Activated naive CD8-positive, alpha-beta T cell treated with anti-CD3 and anti-CD28 coated beads, Interleukin-2, amount 50 U/mL, for 24 hours (primary cell): ENCODE data around the gene ZNF627.
A peak's percentile ranks its signal among the peaks of the same experiment; 100 is the strongest.
"Not testable (repeated sequence)": the region's sequence is repeated elsewhere in the genome, so short reads cannot be mapped to it uniquely, and the experiment has no call there.

Experiments
- ATAC-seq: fragments of 150-1000 bp; cut with Tn5 transposase; one replicate; pipeline ENCODE4 v1.10.0; 2021
- DNase-seq: peaks from one replicate; pipeline ENCODE4 v3.0.0; 2021
- H3K27ac Mint-ChIP-seq: one replicate; pipeline ENCODE4 v1.8.0; 2021; ENCODE audit warnings: mild to moderate bottlenecking, mixed read lengths
- H3K27me3 Mint-ChIP-seq: one replicate; pipeline ENCODE4 v1.8.0; 2021; ENCODE audit warnings: mixed read lengths
- H3K36me3 Mint-ChIP-seq: one replicate; pipeline ENCODE4 v1.8.0; 2021; ENCODE audit warnings: low read depth, mixed read lengths
- H3K4me1 Mint-ChIP-seq: one replicate; pipeline ENCODE4 v1.8.0; 2021; ENCODE audit warnings: mixed read lengths
- H3K4me3 Mint-ChIP-seq: one replicate; pipeline ENCODE4 v1.8.0; 2021; ENCODE audit warnings: mild to moderate bottlenecking, moderate library complexity, mixed read lengths
- H3K9me3 Mint-ChIP-seq: one replicate; pipeline ENCODE4 v1.8.0; 2021; ENCODE audit warnings: mixed read lengths

ZNF627 gene

DNA sequence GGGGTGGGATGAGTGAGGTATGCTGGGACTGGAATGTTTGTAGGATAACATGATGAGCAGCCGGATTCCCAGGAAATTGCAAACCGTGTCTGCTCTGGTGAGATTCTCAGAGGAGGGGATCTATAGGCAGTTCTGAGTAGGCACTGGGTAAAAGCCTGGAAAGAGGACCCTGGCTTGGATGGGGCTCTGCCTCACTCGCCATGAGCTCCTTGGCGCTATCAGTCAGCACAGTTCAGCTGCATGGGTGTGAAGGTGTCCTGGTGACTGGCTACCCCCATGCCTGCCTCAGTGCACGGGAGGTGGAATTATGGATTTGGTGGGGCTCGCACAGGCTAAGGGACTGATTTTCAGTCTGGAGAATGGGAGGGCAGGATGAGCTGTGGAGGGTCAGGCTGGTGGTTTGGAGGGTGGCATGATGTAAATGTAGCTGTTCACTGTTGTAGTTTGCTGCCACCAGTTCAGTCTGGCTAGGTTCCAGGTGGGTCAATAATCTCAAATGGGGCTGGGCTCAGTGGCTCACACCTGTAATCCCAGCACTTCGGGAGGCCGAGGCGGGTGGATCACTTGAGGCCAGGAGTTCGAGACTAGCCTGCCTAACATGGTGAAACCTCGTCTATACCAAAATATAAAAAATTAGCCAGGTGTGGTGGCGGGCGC lies 9.2 kb upstream of the ZNF627 start:
- ATAC-seq (no peak), DNase-seq (no peak)
- H3K27ac Mint-ChIP-seq = no peak overlapping the region
- H3K4me1 Mint-ChIP-seq = peaks cover 12% of the 10 kb centered on the region
- H3K9me3 Mint-ChIP-seq = no peaks in the 10 kb centered on the region
- H3K27me3 Mint-ChIP-seq = no peaks in the 10 kb centered on the region
- H3K4me3 Mint-ChIP-seq = no peak overlapping the region
- no peaks in the 10 kb centered on the region for H3K36me3 Mint-ChIP-seq

DNA sequence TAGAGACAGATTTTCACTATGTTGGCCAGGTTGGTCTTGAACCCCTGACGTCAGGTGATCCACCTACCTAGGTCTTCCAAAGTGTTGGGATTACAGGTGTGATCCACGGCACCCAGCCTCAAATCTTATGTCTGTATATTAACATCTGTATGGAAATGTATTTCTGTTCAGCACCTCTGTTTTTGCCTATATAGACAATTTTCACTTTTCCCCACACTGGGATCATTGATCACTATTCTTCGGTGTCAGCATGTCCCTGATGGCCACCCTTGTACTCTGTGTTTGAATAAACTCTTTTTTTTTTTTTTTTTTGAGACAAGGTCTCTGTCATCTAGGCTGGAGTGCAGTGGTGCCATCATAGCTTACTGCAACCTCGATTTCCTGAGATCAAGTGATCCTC lies 3.2 kb upstream of the ZNF627 start:
- H3K4me3 Mint-ChIP-seq = no peak overlapping the region
- DNase-seq (no peak), ATAC-seq (no peak)
- peaks cover 3% of the 10 kb centered on the region for H3K36me3 Mint-ChIP-seq
- peaks cover 12% of the 10 kb centered on the region for H3K4me1 Mint-ChIP-seq
- no peaks in the 10 kb centered on the region for H3K9me3 Mint-ChIP-seq
- H3K27ac Mint-ChIP-seq = no peak overlapping the region
- no peaks in the 10 kb centered on the region for H3K27me3 Mint-ChIP-seq

DNA sequence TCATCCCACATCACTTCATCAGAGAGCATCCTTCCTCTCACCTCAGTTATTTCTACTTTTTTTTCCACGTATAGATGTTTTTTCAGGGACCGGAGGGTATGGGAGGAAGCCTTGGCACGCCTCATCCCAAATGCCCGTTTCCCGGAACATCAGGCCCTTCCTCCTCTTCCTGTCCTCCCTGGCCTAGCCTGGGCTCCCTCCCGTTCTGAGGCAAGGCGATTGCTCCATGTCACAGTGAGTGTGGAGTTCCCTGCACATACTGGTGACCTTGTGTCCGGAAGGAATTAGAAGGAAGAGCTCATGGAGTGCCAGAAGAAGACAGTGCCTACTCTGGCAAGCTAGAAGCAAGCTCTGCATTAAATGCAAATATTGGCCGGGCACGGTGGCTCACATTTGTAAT lies 1.1 kb upstream of the ZNF627 start:
- Mint-ChIP-seq H3K4me1 (peaks cover 31% of the 10 kb centered on the region), H3K27me3 (no peaks in the 10 kb centered on the region), H3K27ac (peak overlapping the region; percentile 18), H3K4me3 (no peak overlapping the region), H3K36me3 (peaks cover 3% of the 10 kb centered on the region), H3K9me3 (no peaks in the 10 kb centered on the region)
- ATAC-seq (no peak), DNase-seq (no peak)

DNA sequence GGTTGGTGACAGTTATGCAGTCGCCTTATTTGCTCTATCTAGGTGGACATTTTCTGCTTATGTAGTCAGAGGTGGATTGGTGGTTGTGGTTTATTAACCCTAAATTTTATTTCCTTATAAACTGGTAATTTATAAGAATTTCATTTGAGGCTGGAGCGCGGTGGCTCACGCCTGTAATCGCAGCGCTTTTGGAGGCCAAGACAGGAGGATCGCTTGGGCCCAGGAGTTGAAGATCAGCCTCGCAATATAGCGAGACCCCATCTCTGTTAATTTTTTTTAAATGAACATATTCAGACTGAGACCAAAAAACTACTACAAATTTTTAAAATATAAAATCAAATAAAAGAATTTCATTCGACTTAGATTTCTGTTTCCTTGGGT lies 810 bp downstream of the ZNF627 start:
- Mint-ChIP-seq H3K27ac (peak overlapping the region; percentile 84), H3K36me3 (peaks cover 5% of the 10 kb centered on the region), H3K4me3 (peak overlapping the region; percentile 91), H3K4me1 (peaks cover 36% of the 10 kb centered on the region), H3K9me3 (no peaks in the 10 kb centered on the region), H3K27me3 (no peaks in the 10 kb centered on the region)
- no peak for ATAC-seq
- no peak for DNase-seq

DNA sequence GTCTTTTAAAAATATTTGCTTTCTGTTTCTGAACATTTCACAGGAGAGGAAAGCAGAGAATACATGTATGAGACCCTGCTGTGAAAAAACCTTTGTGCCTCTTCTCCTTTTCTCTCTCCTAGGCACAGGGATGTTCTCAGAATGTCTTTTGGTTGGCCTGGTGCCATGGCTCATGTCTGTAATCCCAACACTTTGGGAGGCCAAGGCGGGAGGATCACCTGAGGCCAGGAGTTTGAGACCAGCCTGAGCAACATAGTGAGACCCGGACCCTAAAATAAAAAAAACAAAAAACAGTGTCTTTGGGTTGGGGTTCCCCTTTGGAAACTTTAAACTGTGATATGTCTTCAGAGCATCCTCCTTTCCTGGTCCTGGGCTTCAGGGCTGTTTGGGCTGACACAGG lies 1.5 kb downstream of the ZNF627 start:
- DNase-seq = no peak
- Mint-ChIP-seq H3K9me3 (no peaks in the 10 kb centered on the region), H3K27ac (no peak overlapping the region)

DNA sequence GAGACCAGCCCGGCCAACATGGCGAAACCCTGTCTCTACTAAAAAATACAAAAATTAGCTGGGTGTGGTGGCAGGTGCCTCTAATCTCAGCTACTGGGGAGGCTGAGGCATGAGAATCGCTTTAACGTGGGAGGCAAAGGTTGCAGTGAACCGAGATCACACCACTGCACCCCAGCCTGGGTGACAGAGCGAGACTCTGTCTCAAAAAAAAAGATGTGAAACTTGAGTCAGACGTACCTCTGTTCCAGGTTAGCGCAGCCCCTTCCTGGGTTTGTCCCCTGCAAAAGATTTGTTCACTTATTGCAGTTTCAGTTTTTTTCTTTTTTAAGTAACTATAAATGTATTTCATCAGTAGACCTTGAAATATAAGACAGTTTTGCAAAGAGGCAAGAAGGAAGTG lies 2.4 kb downstream of the ZNF627 start:
- not testable (repeated sequence) for DNase-seq, H3K27ac Mint-ChIP-seq, ATAC-seq, H3K27me3 Mint-ChIP-seq, H3K9me3 Mint-ChIP-seq, H3K4me3 Mint-ChIP-seq
- Mint-ChIP-seq H3K4me1 (peaks cover 36% of the 10 kb centered on the region), H3K36me3 (peaks cover 11% of the 10 kb centered on the region)

More for the DNA sequence above, 1.5 kb downstream of the ZNF627 start:
- H3K4me1 Mint-ChIP-seq = peaks cover 36% of the 10 kb centered on the region
- H3K36me3 Mint-ChIP-seq = peaks cover 7% of the 10 kb centered on the region
- H3K4me3 Mint-ChIP-seq = peak overlapping the region; percentile 91
- ATAC-seq = no peak
- H3K27me3 Mint-ChIP-seq = no peaks in the 10 kb centered on the region

DNA sequence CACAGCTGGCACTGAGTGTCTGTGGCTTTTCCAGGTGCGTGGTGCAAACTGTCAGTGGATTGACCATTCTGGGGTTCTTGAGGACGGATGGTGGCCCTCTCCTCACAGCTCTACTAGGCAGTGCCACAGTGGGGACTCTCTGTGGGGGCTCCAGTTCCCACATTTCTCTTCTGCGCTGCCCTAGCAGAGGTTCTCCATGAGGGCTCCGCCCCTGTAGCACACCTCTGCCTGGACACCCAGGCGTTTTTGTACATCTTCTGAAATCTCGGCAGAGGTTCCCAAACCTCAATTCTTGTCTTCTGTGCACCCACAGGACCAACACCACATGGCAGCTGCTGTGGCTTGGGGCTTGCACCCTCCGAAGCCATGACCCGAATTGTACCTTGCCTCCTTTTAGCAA lies 9.2 kb downstream of the ZNF627 start:
- Mint-ChIP-seq H3K9me3 (peaks cover 21% of the 10 kb centered on the region), H3K4me1 (peaks cover 4% of the 10 kb centered on the region), H3K36me3 (peaks cover 35% of the 10 kb centered on the region), H3K27ac (no peak overlapping the region), H3K4me3 (no peak overlapping the region), H3K27me3 (no peaks in the 10 kb centered on the region)
- ATAC-seq (no peak), DNase-seq (no peak)

DNA sequence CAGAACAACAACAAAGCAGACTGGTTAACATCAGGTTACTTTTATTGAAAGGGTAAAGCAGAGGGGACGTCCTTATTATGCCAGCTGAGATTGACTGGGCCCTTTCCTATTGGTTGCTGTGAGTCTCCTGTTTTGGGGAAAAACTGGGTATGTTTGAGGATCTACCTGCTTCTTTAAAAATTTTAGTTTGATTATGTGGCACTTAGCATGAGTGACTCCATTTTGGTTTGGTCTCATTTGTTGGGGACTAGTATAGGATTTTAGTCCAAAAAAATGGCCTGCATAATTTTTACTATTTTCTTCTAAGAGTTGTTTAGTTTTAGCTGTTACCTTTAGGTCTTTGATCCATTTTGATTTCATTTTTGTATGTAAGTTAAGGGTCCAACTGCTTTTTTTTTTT lies 14.4 kb downstream of the ZNF627 start:
- no peak overlapping the region for H3K4me3 Mint-ChIP-seq
- no peak overlapping the region for H3K27ac Mint-ChIP-seq
- peaks cover 11% of the 10 kb centered on the region for H3K9me3 Mint-ChIP-seq
- H3K27me3 Mint-ChIP-seq = no peaks in the 10 kb centered on the region
- peaks cover 44% of the 10 kb centered on the region for H3K36me3 Mint-ChIP-seq
- peaks cover 3% of the 10 kb centered on the region for H3K4me1 Mint-ChIP-seq
- ATAC-seq (no peak), DNase-seq (no peak)

DNA sequence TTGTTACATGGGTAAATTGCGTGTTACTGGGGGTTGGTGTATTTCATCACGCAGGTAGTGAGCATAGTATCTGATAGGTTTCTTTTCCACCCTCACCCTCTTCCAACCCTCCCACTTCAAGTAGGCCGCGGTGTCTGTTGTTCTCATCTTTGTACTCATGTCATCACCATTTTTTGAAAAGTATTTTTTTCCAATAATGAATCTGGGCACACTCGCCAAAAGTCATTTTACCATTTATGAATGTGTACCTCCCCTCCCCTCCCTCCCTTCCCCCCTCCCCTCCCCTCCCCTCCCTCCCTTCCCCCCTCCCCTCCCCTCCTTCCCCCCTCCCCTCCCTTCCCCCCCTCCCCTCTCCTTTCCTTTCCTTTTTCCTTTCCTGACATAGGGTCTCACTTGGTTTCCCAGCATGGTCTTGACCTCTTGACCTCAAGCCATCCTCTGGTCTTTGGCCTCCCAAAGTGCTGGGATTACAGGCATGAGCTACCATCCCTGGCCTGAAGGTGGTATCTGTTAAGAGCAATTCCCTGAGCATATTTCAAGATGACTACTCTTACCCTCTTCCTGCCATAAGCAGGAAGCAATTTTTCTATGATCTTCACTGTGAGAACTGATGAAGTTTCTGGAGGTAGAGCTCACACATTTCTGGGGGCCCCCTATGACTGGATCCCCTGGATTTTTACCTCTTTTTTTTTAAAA lies 15.7 kb downstream of the ZNF627 start:
- ATAC-seq (no peak), DNase-seq (no peak)
- no peaks in the 10 kb centered on the region for H3K27me3 Mint-ChIP-seq

DNA sequence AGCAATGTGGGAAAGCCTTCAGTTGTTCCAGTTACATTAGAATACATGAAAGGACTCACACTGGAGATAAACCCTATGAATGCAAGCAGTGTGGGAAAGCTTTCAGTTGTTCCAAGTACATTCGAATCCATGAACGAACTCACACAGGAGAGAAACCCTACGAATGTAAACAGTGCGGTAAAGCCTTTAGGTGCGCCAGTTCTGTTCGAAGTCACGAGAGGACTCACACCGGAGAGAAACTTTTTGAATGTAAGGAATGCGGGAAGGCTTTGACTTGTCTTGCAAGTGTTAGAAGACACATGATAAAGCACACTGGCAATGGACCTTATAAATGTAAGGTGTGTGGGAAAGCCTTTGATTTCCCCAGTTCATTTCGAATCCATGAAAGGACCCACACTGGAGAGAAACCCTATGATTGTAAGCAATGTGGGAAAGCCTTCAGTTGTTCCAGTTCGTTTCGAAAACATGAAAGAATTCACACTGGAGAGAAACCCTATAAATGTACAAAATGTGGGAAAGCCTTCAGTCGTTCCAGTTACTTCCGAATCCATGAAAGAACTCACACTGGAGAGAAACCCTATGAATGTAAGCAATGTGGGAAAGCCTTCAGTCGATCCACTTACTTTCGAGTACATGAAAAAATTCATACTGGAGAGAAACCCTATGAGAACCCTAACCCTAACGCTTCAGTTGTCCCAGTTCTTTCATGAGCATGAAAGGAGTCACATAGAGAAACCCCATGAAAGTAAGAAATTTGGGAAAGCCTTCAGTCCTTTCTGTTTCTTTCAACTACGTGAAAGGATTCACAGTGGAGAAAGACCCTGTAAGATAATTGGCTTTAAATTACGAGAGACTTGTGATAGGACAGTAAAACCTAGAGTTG lies 20.1 kb downstream of the ZNF627 start:
- Mint-ChIP-seq H3K9me3 (peaks cover 26% of the 10 kb centered on the region), H3K27ac (no peak overlapping the region), H3K4me1 (peaks cover 3% of the 10 kb centered on the region), H3K36me3 (peaks cover 82% of the 10 kb centered on the region), H3K27me3 (no peaks in the 10 kb centered on the region), H3K4me3 (no peak overlapping the region)
- no peak for DNase-seq
- ATAC-seq = no peak

More for the DNA sequence above, 15.7 kb downstream of the ZNF627 start:
- Mint-ChIP-seq H3K27ac (no peak overlapping the region), H3K36me3 (peaks cover 46% of the 10 kb centered on the region), H3K4me1 (peaks cover 3% of the 10 kb centered on the region), H3K9me3 (peaks cover 15% of the 10 kb centered on the region), H3K4me3 (no peak overlapping the region)

DNA sequence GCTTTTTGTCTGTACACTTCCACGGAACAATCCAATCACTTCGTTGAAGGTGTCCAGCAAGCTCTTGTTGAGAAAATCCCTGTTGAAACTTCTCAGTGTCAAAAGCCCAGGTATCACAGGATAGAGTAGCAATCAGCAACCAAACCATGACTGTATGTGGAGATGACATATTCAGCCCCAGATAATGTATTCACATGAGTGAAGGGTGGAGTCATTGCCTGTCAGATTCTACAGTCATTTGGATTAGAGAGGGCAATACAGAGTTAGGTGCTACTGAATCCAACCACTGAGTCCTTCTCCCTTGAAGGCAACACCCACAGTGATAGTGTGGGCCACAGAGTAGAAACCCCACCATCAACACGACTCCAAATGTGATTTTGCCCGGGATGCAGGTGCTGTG lies 23.3 kb downstream of the ZNF627 start:
- Mint-ChIP-seq H3K9me3 (peaks cover 26% of the 10 kb centered on the region), H3K4me1 (peaks cover 17% of the 10 kb centered on the region), H3K27ac (no peak overlapping the region), H3K36me3 (peaks cover 59% of the 10 kb centered on the region), H3K27me3 (no peaks in the 10 kb centered on the region), H3K4me3 (no peak overlapping the region)
- DNase-seq (no peak), ATAC-seq (no peak)

DNA sequence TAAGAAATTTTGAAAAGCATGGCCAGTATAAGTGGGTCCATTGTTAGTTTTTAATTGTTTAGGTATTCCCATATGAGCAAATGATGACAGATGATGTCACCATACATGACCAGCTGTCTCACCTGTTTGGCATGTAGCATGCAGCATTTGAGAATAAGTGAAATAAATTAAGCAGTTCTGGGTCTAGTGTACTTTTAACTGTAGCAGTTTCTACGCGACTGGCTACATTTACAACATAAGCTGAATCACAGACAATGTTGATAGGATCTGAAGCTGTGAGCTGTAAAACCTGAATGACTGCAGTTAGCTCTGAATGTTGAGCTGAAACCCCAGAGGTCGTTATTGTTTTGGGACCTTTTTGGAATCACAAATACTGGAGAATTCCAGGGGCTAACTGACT lies 25.1 kb downstream of the ZNF627 start:
- DNase-seq, H3K27ac Mint-ChIP-seq, H3K27me3 Mint-ChIP-seq, ATAC-seq, H3K4me3 Mint-ChIP-seq: not testable (repeated sequence)
- H3K36me3 Mint-ChIP-seq = peaks cover 42% of the 10 kb centered on the region
- H3K4me1 Mint-ChIP-seq = peaks cover 17% of the 10 kb centered on the region
- peaks cover 16% of the 10 kb centered on the region for H3K9me3 Mint-ChIP-seq

DNA sequence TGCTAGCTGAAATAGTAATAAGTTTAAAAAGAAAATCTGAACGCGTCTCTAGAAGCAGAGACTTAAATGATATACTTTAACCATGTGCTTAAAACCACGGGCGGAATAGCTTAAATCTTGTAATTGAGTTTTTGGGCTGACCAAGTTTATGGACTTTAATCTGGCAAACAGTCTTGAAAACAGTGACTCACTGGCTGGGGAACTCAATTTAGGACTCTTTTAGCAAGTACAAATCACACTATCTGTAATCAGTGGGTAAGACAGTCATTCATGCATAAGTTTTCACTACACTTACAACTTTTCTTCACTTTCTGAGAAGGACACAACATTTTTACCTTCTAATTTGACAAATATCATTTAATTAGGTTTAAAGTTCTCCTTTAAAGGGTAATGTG lies 26.8 kb downstream of the ZNF627 start:
- ATAC-seq (no peak), DNase-seq (no peak)
- Mint-ChIP-seq H3K4me3 (peak overlapping the region; percentile 63), H3K27me3 (no peaks in the 10 kb centered on the region), H3K9me3 (peaks cover 5% of the 10 kb centered on the region), H3K36me3 (peaks cover 25% of the 10 kb centered on the region), H3K4me1 (peaks cover 17% of the 10 kb centered on the region), H3K27ac (no peak overlapping the region)

DNA sequence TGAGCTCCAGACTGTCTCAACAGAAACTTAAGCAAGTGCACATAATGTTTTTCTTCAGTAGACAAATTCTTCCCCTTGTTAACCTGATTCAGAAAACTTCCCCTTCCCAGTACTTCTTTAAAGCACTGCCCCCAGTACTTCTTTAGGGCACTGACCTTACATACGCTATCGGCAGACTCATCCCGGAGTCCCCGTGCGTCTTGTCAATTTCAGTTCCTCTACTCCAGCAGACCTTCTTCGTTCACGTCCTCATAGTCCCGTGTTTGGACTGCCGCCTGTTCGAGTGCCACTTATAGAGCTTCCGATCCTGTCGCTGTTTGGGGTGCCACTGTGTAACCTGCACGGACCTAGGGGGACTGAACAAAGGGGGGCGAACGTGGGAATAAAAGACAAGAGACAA lies 29.0 kb downstream of the ZNF627 start:
- Mint-ChIP-seq H3K4me3 (no peak overlapping the region), H3K4me1 (peaks cover 17% of the 10 kb centered on the region), H3K27ac (no peak overlapping the region), H3K36me3 (peaks cover 3% of the 10 kb centered on the region), H3K9me3 (no peaks in the 10 kb centered on the region), H3K27me3 (no peaks in the 10 kb centered on the region)
- ATAC-seq = no peak
- DNase-seq = no peak

DNA sequence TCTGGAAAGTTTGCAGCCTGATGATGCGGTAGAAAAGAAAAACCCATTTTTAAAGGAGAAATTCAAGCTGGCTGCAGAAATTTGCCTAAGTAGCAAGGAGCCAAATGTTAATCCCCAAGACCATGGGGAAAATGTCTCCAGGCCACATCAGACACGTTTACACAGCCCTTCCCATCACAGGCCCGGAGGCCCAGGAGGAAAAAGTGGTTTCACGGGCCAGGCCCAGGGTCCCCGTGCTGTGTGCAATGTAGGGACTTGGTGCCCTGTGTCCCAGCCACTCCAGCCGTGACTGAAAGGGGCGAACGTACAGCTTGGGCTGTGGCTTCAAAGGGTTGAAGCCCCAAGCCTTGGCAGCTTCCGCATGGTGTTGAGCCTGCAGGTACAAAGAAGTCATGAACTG lies 35.9 kb downstream of the ZNF627 start:
- no peak overlapping the region for H3K27ac Mint-ChIP-seq
- peaks cover 10% of the 10 kb centered on the region for H3K9me3 Mint-ChIP-seq
- ATAC-seq = no peak
- H3K27me3 Mint-ChIP-seq = no peaks in the 10 kb centered on the region
- no peak overlapping the region for H3K4me3 Mint-ChIP-seq
- no peaks in the 10 kb centered on the region for H3K4me1 Mint-ChIP-seq
- H3K36me3 Mint-ChIP-seq = no peaks in the 10 kb centered on the region
- no peak for DNase-seq
